HG03342 (cell line): Measurements from ENCODE around the gene GMPS.
"Not testable (repeated sequence)": the region's sequence is repeated elsewhere in the genome, so short reads cannot be mapped to it uniquely, and the experiment has no call there.

ENCODE experiments used
- ATAC-seq: cut with Tn5 transposase; IDR thresholded peaks from one replicate; pipeline ENCODE4 v1.9.1; 2021; ENCODE audit warnings: mild to moderate bottlenecking, moderate library complexity; ENCODE audit not compliant: unreplicated experiment

GMPS gene

GRCh38 chr3:155870133-155870944, at the start of gene GMPS:
Gene GMPS, plus strand, starts transcription at chr3:155870650. Its CDS starts 221 bp downstream, at chr3:155870871.
- peak; percentile 88 for ATAC-seq

DNA sequence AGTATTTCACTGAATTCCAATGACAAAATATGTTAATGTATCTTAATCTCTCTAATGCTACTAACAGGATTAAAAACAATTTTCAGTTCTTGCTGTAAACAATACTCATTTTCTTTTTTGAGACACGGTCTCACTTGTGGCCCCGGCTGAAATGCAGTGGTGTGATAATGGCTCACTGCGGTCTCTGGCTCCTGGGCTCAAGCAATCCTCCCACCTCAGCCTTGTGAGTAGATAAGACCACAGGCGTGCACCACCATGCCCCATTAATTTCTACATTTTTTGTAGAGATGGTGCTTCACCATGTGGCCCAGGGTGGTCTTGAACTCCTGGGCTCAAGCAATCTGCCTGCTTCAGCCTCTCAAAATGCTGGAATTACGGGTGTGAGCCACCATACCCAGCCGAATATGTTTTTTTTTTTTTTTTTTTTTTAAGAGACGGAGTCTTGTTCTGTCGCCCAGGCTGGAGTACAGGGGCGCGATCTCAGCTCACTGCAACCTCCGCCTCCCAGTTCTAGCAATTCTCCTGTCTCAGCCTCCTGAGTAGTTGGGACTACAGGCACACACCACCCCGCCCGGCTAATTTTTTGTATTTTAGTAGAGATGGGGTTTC, 41.9 kb upstream of the GMPS start:
- ATAC-seq: not testable (repeated sequence)

DNA sequence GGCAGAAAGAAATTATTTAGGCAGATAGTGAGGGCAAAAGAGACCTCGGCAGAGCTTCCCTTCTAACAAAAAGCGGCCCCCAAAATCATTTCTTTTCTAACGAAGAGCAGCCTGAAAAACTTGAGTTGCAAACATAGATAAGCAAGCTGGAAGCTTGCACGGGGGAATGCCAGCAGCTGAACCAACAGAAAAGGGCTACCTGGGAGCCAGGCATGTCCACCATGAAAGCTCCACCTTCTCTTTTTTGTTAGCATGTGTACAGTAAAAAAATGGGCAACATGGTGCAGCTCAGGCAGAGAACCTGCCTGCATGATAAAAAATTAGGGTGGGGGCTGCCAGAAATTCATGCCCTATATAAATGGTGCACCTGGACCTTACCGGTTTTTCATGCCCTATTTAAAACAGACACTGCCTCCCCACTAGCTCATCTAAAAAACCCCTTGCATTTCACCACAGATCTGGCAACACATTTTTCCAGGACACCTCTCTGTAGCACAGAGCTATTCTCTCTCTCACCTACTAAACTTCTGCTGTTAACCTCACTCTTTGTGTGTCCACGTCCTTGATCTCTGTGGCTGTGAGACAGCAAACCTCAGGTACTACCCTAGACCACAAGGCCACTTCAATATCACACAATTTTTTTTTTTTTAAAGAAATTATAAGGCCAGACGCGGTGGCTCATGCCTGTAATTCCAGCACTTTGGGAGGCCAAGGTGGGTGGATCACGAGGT, 34.9 kb upstream of the GMPS start:
- ATAC-seq: no peak

GRCh38 chr3:155843569-155843968, 26.9 kb upstream of the GMPS start:
- no peak for ATAC-seq

GRCh38 chr3:155846119-155846518, 24.3 kb upstream of the GMPS start:
- ATAC-seq: no peak

GRCh38 chr3:155847993-155848392, 22.5 kb upstream of the GMPS start:
- ATAC-seq: no peak

DNA sequence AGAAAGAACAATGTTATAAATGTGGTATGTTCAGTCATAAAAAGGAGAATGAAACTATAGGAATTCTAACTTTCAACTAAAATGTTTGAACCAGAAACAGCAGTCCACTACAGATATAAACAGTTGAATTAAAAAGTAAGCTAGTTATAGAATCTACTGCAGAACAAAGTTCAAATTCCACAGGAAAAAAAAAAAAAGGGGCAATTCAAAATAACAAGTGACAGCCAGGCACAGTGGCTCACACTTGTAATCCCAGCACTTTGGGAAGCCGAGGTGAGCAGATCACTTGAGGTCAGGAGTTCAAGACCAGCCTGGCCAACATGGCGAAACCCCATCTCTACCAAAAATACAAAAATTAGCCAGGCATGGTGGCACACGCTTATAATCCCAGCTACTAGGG, 21.0 kb upstream of the GMPS start:
- not testable (repeated sequence) for ATAC-seq

DNA sequence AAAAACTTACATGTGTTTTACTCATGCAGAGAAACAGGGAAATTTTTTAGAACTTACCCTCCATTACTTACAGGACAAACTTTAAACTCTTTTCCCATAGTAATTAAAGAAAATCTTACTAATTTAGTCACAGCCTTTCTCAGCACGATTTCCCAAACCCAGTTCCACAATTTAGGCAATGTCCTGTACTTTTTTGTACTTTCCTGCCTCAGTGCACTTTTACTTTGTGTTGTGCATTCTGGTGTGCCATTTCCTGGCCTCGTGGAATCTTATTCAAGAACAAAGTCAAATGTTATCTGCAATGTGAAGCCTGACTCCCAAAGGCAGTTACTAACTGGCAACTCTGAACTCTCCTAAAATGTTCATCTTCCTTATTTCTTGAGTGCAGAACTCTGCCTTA, 18.1 kb upstream of the GMPS start:
- ATAC-seq: no peak

GRCh38 chr3:155853214-155854140, 17.0 kb upstream of the GMPS start:
- peak; percentile 2 for ATAC-seq

DNA sequence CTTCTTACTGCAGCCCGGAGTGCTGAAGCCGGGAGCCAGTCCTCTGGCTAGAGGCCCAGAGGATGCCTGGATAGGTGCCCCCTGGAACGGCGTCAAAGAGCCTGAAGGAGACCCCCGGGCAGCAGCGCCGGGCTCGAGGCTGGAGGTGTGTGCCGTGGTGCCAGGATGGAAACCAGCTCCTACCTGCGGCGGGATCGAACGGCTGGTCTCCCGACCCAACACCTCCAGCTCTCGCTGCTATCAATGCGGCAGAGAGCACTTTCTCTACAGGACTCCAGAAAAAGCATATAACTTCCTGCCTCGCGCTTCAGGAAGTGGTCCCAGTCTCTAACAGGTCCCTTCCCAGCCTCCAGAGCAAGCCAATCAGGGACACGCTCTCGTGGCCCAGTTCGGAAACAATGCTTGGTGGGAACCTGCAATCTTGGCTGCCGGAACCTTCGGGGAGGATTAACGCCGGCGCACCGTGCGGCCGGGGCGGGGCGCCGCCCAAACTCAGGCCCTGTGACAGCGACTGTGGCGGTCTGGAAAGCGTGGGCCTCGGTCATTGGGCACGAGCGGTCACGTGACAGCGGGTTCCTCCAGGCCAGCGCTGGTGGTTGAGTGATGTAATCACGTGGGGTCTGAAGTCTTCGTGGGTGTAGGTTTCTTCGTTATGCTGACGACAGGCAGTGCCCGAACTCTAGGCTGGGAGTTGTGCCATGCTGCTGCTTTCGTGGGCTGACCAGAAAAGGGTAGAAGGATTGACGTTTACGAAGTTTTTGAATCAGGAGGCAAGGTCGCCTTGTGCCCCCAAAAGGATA, 16.1 kb upstream of the GMPS start, which contains the start of gene SLC33A1:
TSS of gene SLC33A1 (minus strand) at position 287 of the 800 bp plus-strand sequence. CDS start 430 bp downstream, outside the sequence.
- ATAC-seq: peak; percentile 93

- ATAC-seq: peak; percentile 45
These were observed 10.6 kb upstream of the GMPS start for GRCh38 chr3:155859859-155860258.

- ATAC-seq: not testable (repeated sequence)
These were observed 10.0 kb upstream of the GMPS start for GRCh38 chr3:155860424-155860823.

DNA sequence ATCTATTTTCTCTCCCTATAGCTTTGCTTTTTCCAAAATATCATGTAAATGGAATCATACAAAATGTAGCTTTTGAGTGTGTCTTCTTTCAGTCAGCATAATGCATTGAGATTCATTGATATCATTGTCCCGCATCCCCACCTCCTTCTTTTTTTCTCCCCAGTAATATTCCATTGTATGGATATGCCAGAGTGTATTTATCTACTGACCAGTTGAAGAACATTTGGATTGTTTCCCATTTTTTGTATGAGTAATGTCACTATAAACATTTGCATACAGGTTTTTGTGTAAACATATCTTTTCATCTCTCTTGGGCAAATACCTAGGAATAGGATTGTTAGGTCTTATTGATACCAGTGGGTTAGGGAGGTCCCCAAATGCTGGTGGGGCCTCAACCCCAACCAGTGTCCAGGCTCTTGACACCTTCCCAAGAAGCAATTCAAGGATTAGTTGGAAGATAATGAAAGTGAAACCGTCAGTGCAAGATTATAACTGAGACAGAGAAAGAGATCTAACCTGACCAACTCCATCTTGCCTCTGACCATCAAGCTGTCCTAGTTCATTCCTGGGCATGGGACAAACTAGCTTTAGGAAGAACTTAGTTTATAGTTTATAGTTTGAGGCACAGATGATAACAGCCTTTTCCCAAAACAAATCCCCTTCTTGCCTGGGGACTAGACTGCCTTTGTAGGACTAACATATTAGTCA, 8.8 kb upstream of the GMPS start:
- ATAC-seq: no peak

- ATAC-seq: not testable (repeated sequence)
These were observed 8.0 kb upstream of the GMPS start for GRCh38 chr3:155862290-155862982.

- ATAC-seq: no peak
These were observed 7.2 kb upstream of the GMPS start for GRCh38 chr3:155863072-155863784.

DNA sequence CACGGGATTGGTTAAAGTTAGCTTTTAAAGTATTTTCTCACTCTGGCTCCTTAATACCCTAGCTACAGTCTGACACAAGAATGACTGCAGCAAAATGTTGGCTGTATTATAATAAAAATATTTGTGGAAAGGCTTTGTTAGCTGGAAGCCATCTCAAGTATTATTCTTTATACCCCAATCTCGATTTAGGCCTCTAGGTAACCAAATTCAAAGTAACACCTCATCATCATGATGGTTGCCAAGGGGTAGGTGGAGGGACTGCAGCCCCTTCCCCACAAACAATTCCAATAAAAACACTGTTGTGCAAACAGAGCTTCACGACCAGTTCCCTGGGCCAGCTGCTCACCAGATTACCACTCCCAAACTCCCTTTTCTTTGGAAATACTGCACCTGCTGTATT, 759 bp upstream of the GMPS start:
- ATAC-seq: no peak

DNA sequence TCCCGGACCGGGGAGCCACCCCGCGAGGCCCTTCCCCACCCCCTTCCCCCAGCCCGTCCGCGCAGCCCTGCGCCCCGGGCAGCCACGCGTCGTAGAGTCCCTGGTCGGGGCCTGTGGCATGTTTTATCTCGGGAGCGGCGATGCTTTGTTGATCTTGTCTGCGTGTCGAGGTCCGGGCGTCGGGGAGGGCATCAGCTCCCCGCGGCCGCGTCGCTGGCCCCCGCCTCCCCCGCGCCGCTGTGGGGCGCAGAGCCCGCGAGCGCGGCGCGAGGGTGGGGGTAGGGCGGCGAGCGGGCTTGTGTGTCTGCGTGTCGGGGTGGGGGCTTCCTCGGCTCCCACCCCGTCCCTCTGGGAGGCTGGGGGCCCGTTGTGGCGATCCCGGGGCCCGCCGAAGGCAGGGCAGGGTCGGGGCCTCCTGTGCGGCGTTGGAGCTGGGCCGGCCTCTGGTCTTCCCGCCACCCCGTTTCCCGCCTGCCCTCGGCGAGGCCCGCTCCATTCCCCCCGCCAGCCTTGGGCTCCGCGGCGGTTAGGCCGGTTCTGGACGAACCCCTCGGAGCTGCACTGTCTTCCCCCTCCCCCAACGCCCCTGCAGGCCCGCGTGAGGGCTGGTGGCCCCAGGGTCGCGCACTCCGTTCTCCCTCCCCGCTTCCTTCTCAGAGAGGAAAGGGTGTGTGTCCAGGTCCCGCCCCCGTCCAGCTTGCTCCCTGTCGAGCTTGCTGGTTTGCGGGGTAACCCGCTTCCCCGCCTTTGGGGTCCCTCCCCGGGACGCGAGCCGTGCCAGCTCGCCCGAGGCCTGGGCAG, 695 bp downstream of the GMPS start:
- ATAC-seq: peak; percentile 15
